ENCODE measurements around the gene PLAC1.

The PLAC1 gene

DNA sequence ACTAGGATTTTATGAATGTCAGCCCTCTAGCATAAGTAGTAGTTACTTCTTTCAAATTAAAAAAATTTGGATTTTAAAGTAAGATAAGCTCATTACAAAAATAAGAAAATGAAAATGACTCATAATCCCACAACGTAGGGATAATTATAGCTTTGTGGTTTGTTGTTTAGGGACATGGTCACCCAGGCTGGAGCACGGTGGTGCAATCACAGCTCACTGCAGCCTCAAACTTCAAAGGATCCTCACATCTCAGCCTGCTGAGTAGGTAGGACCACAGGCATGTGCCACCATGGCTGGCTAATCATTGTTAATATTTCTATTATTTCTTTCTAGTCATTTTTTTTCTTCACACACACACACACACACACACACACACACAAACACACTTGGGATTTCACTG, 57.6 kb downstream of the PLAC1 start:
- H3K4me2 ChIP-seq (ENCODE audit: low read length) = no peak overlapping the region
- no peak for TF ChIP-seq EZH2phosphoT487 (IDR thresholded peaks at IDR 0.05; ENCODE audit: low read depth)
- TF ChIP-seq, protein P1, sequence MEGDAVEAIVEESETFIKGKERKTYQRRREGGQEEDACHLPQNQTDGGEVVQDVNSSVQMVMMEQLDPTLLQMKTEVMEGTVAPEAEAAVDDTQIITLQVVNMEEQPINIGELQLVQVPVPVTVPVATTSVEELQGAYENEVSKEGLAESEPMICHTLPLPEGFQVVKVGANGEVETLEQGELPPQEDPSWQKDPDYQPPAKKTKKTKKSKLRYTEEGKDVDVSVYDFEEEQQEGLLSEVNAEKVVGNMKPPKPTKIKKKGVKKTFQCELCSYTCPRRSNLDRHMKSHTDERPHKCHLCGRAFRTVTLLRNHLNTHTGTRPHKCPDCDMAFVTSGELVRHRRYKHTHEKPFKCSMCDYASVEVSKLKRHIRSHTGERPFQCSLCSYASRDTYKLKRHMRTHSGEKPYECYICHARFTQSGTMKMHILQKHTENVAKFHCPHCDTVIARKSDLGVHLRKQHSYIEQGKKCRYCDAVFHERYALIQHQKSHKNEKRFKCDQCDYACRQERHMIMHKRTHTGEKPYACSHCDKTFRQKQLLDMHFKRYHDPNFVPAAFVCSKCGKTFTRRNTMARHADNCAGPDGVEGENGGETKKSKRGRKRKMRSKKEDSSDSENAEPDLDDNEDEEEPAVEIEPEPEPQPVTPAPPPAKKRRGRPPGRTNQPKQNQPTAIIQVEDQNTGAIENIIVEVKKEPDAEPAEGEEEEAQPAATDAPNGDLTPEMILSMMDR (IDR thresholded peaks at IDR 0.05; ENCODE audit: low read depth, low read length) = no peak
- peaks cover 24% of the 10 kb centered on the region for H3K4me1 ChIP-seq (ENCODE audit: low read length)
- H3K79me2 ChIP-seq (ENCODE audit: low read length) = no peaks in the 10 kb centered on the region
- H4K20me1 ChIP-seq (ENCODE audit: insufficient read depth, low read length) = no peaks in the 10 kb centered on the region
- H3K27me3 ChIP-seq (ENCODE audit: low read depth, low read length) = no peaks in the 10 kb centered on the region
- H3K36me3 ChIP-seq (replicated peaks; ENCODE audit: low read depth, low read length) = peaks cover 6% of the 10 kb centered on the region
- H3K4me3 ChIP-seq (ENCODE audit: low read length) = no peak overlapping the region
- H2AFZ ChIP-seq (ENCODE audit: low read depth, low read length) = no peak overlapping the region
- no peak overlapping the region for H3K27ac ChIP-seq (ENCODE audit: low read length)
- no peak overlapping the region for H3K9ac ChIP-seq (ENCODE audit: low read length)
- H3K9me3 ChIP-seq (ENCODE audit: insufficient read depth, low read length) = no peaks in the 10 kb centered on the region

DNA sequence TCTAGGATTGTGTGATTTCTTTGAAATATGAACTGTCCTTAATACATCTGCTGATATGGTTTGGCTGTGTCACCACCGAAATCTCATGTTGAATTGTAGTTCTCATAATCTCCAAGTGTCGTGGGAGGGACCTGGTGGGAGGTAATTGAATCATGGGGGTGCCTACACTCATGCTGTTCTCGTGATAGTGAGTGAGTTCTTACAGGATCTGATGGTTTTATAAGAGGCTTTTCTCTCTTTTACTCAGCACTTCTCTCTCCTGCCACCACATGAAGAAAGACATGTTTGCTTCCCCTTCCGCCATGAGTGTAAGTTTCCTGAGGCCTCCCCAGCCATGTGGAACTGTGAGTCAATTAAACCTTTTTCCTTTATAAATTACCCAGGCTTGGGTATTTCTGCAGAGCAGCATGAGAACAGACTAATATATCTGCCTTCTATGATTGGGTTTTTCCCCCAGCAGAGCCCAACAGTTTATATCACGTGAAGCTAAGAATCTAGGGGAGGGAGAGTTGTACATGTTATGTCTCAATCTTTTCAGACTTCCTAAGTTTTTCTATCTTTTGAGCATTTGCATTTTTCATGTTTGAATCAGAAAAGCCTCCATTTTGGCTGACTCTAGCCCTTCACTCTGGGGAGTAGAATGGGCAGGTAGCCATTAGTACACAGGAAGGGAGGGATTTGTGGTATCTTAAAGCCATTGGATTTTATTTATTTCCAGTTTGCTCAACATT, 58.9 kb downstream of the PLAC1 start:
- Histone ChIP-seq H3K9me3 (ENCODE audit: insufficient read depth, low read length) (no peaks in the 10 kb centered on the region), H3K79me2 (ENCODE audit: low read length) (no peaks in the 10 kb centered on the region), H4K20me1 (ENCODE audit: insufficient read depth, low read length) (no peaks in the 10 kb centered on the region), H2AFZ (ENCODE audit: low read depth, low read length) (no peak overlapping the region), H3K9ac (ENCODE audit: low read length) (no peak overlapping the region), H3K4me1 (ENCODE audit: low read length) (peaks cover 24% of the 10 kb centered on the region), H3K4me2 (ENCODE audit: low read length) (peak overlapping the region; percentile 22), H3K27ac (ENCODE audit: low read length) (peak overlapping the region; percentile 83), H3K4me3 (ENCODE audit: low read length) (no peak overlapping the region), H3K36me3 (replicated peaks; ENCODE audit: low read depth, low read length) (peaks cover 6% of the 10 kb centered on the region), H3K27me3 (ENCODE audit: low read depth, low read length) (no peaks in the 10 kb centered on the region)
- TF ChIP-seq EZH2phosphoT487 (IDR thresholded peaks at IDR 0.05; ENCODE audit: low read depth) = no peak
- TF ChIP-seq, protein P1 (IDR thresholded peaks at IDR 0.05; ENCODE audit: low read depth, low read length) = no peak

DNA sequence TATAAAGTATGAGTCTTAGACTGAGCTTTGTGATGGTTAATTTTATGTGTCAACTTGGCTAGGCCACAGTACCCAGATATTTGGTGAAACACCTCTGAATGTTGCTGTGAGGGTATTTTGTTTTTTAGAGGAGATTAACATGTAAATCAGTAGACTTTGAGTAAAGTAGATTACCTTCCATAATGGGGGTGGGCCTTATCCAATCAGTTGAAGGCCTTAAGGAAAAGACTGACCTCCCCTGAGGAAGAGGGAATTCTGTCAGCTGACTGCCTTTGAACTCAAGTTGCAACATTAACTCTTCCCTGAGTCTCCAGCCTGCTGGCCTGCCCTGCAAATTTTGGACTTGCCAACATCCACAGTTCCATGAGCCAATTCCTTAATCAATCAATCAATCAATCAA, 66.0 kb downstream of the PLAC1 start:
- no peaks in the 10 kb centered on the region for H3K27me3 ChIP-seq (ENCODE audit: low read depth, low read length)
- no peaks in the 10 kb centered on the region for H3K79me2 ChIP-seq (ENCODE audit: low read length)
- H3K4me3 ChIP-seq (ENCODE audit: low read length) = no peak overlapping the region
- no peaks in the 10 kb centered on the region for H3K9me3 ChIP-seq (ENCODE audit: insufficient read depth, low read length)
- H3K4me2 ChIP-seq (ENCODE audit: low read length) = no peak overlapping the region
- H3K27ac ChIP-seq (ENCODE audit: low read length) = no peak overlapping the region
- H3K4me1 ChIP-seq (ENCODE audit: low read length) = peaks cover 5% of the 10 kb centered on the region
- H2AFZ ChIP-seq (ENCODE audit: low read depth, low read length) = no peak overlapping the region
- TF ChIP-seq, protein P1 (IDR thresholded peaks at IDR 0.05; ENCODE audit: low read depth, low read length) = no peak
- no peak for TF ChIP-seq EZH2phosphoT487 (IDR thresholded peaks at IDR 0.05; ENCODE audit: low read depth)
- no peaks in the 10 kb centered on the region for H3K36me3 ChIP-seq (replicated peaks; ENCODE audit: low read depth, low read length)
- no peak overlapping the region for H3K9ac ChIP-seq (ENCODE audit: low read length)
- H4K20me1 ChIP-seq (ENCODE audit: insufficient read depth, low read length) = no peaks in the 10 kb centered on the region

DNA sequence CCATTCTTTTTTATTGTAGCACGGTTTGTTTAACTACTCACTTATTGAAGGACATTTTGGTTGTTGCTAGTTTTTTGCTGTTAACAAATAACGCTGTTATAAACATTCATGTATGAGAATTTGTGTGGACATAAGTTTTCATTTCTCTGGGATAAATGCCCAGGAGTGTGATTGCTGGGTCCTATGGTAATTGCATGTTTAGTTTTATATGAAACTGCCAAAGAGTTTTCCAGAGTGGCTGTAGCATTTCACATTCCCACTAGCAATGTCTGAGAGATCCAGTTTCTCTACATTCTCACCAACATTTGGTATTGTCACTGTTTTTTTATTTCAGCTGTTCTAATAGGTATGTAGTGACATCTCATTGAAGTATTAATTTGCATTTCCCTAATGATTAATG, 66.8 kb downstream of the PLAC1 start:
- Histone ChIP-seq H3K27me3 (ENCODE audit: low read depth, low read length) (no peaks in the 10 kb centered on the region), H3K79me2 (ENCODE audit: low read length) (no peaks in the 10 kb centered on the region)
- no peak for TF ChIP-seq EZH2phosphoT487 (IDR thresholded peaks at IDR 0.05; ENCODE audit: low read depth)
- TF ChIP-seq, protein P1 (IDR thresholded peaks at IDR 0.05; ENCODE audit: low read depth, low read length) = no peak

More for the DNA sequence above, 66.8 kb downstream of the PLAC1 start:
- Histone ChIP-seq H3K36me3 (replicated peaks; ENCODE audit: low read depth, low read length) (no peaks in the 10 kb centered on the region), H3K27ac (ENCODE audit: low read length) (no peak overlapping the region), H3K4me3 (ENCODE audit: low read length) (no peak overlapping the region), H3K9me3 (ENCODE audit: insufficient read depth, low read length) (no peaks in the 10 kb centered on the region), H3K4me2 (ENCODE audit: low read length) (no peak overlapping the region), H3K4me1 (ENCODE audit: low read length) (peaks cover 5% of the 10 kb centered on the region), H2AFZ (ENCODE audit: low read depth, low read length) (no peak overlapping the region), H4K20me1 (ENCODE audit: insufficient read depth, low read length) (no peaks in the 10 kb centered on the region), H3K9ac (ENCODE audit: low read length) (no peak overlapping the region)

Measured in OCI-LY3 (cell line).